MM.1S (cell line): ENCODE results near the gene UBE2J2.
A peak's percentile ranks its signal among the peaks of the same experiment; 100 is the strongest.

Experiments
- DNase-seq: peaks from one replicate; pipeline ENCODE4 v3.0.0-alpha.2; 2015
- H2AFZ ChIP-seq: fragments of 300-600 bp; sonication (generic); 2 replicates; pipeline ENCODE4 v1.6.0; 2016; ENCODE audit warnings: antibody characterized with exemption, low read length
- H3F3A ChIP-seq: fragments of 300-600 bp; sonication (generic); 2 replicates; pipeline ENCODE4 v1.6.1; 2016; ENCODE audit warnings: mild to moderate bottlenecking, antibody characterized with exemption, low read length, moderate library complexity, mixed read lengths; ENCODE audit not compliant: insufficient read depth
- H3K27ac ChIP-seq: fragments of 300-600 bp; sonication (generic); 2 replicates; pipeline ENCODE4 v1.5.1; 2016; ENCODE audit warnings: mild to moderate bottlenecking, low read length
- H3K27me3 ChIP-seq: fragments of 300-600 bp; sonication (generic); replicated peaks from 2 replicates; pipeline ENCODE4 v1.6.0; 2016; ENCODE audit warnings: low read length; ENCODE audit not compliant: insufficient read depth
- H3K36me3 ChIP-seq: fragments of 300-600 bp; sonication (generic); replicated peaks from 2 replicates; pipeline ENCODE4 v1.6.1; 2016; ENCODE audit warnings: mild to moderate bottlenecking, low read length, mixed read lengths; ENCODE audit not compliant: insufficient read depth
- H3K4me1 ChIP-seq: fragments of 300-600 bp; sonication (generic); 2 replicates; pipeline ENCODE4 v1.6.1; 2016; ENCODE audit warnings: low read length, mixed read lengths
- H3K4me2 ChIP-seq: fragments of 300-600 bp; sonication (generic); 2 replicates; pipeline ENCODE4 v1.6.0; 2016; ENCODE audit warnings: low read depth, low read length
- H3K4me3 ChIP-seq: fragments of 300-600 bp; sonication (generic); 2 replicates; pipeline ENCODE4 v1.5.1; 2016; ENCODE audit warnings: low read length, mixed read lengths
- H3K79me2 ChIP-seq: fragments of 300-600 bp; sonication (generic); 2 replicates; pipeline ENCODE4 v1.6.1; 2016; ENCODE audit warnings: mixed run types, low read length, mixed read lengths
- H3K9ac ChIP-seq: fragments of 300-600 bp; sonication (generic); 2 replicates; pipeline ENCODE4 v1.6.1; 2016; ENCODE audit warnings: low read length, mixed read lengths
- H3K9me2 ChIP-seq: fragments of 300-600 bp; sonication (generic); replicated peaks from 2 replicates; pipeline ENCODE4 v1.6.1; 2016; ENCODE audit warnings: mild to moderate bottlenecking, low read length, mixed read lengths; ENCODE audit not compliant: insufficient read depth
- H3K9me3 ChIP-seq: fragments of 300-600 bp; sonication (generic); replicated peaks from 2 replicates; pipeline ENCODE4 v1.6.1; 2016; ENCODE audit warnings: mild to moderate bottlenecking, low read length, mixed read lengths; ENCODE audit not compliant: insufficient read depth
- H4K20me1 ChIP-seq: fragments of 300-600 bp; sonication (generic); 2 replicates; pipeline ENCODE4 v1.6.1; 2016; ENCODE audit warnings: mild to moderate bottlenecking, low read length, moderate library complexity, mixed read lengths; ENCODE audit not compliant: insufficient read depth
- CTCF ChIP-seq: fragments of 300-600 bp; sonication (generic); IDR thresholded peaks from 2 replicates; pipeline ENCODE4 v1.5.1; 2016; ENCODE audit warnings: antibody characterized with exemption, low read length, mixed read lengths
- EZH2 ChIP-seq: fragments of 300-600 bp; sonication (generic); optimal IDR thresholded peaks from 2 replicates; pipeline ENCODE3; 2017; ENCODE audit warnings: low read depth, mild to moderate bottlenecking, antibody characterized with exemption, low read length, mixed read lengths
- EZH2phosphoT487 ChIP-seq: fragments of 300-600 bp; sonication (generic); IDR thresholded peaks from 2 replicates; pipeline ENCODE4 v1.6.1; 2018; ENCODE audit warnings: antibody characterized with exemption, low read length

The UBE2J2 gene

DNA sequence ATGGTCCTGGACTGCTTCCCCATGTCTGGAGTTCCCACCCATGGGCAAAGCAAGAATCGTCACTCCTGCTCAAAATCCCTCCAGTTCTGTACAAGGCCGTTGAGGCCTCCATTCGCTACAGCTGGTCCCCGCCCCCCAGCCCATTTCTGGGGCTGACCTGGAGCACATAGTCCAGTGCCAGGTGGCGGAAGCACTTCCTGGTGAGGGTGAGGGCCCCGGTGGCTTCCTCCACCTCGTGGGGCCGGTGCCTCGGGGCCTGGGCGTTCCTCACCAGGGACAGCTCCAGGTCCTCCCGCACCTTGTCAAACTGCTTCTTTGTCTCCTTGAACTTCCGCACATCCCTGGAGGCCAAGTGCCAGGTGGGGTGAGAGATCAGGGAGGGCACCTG is 26.7 kb upstream of the UBE2J2 start:
- Histone ChIP-seq H3K36me3 (no peaks in the 10 kb centered on the region), H2AFZ (no peak overlapping the region), H3K4me3 (no peak overlapping the region), H4K20me1 (no peaks in the 10 kb centered on the region), H3K4me1 (no peaks in the 10 kb centered on the region), H3K27me3 (no peaks in the 10 kb centered on the region), H3K9ac (no peak overlapping the region), H3K4me2 (no peak overlapping the region), H3K27ac (no peak overlapping the region), H3K9me2 (no peaks in the 10 kb centered on the region), H3K79me2 (peaks cover 5% of the 10 kb centered on the region), H3K9me3 (no peaks in the 10 kb centered on the region), H3F3A (no peaks in the 10 kb centered on the region)
- no peak for DNase-seq
- no peak for TF ChIP-seq CTCF
- TF ChIP-seq EZH2phosphoT487: no peak
- no peak for TF ChIP-seq EZH2

DNA sequence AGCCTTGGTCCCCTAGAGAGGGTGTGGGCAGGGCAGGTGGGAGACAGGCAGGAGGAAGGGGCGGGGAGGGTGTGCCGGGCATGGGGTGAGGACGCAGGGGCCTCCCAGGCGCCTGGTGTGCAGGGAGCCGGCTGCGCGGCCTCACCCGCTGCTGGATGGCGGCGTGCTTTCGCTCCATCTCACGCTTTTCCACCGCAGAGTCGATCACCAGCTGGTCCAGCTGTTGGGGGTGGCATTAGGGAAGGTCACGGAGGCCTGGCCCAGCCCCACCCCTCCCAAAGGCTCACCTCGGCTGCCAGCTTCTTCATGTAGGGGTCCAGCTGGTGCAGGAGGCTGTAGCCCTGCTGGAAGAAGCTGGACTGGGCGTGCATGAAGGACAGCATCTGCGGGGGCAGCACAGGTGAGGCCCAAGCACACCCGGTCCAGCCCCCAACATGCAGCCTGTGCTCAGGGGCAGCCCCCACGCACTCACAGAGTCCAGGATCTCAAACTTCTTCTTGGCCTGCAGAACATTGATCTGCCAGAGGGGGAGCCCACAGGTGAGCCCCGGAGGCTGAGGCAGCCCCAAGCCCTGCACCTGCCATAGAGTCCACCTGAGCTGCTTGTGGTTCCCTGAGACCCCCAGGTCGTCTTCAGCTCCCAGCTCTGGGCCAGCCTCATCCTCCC is 26.2 kb upstream of the UBE2J2 start:
- peak; percentile 23 for DNase-seq
- Histone ChIP-seq H3K4me1 (no peaks in the 10 kb centered on the region), H3K27ac (no peak overlapping the region), H3K9ac (no peak overlapping the region), H3K9me2 (no peaks in the 10 kb centered on the region), H3K79me2 (no peaks in the 10 kb centered on the region; the same call in 1 of the 2 replicates), H3K4me2 (no peak overlapping the region), H3K36me3 (no peaks in the 10 kb centered on the region), H2AFZ (no peak overlapping the region), H4K20me1 (no peaks in the 10 kb centered on the region), H3K4me3 (no peak overlapping the region), H3K27me3 (no peaks in the 10 kb centered on the region), H3K9me3 (no peaks in the 10 kb centered on the region), H3F3A (no peaks in the 10 kb centered on the region)
- no peak for TF ChIP-seq EZH2phosphoT487
- peak; percentile 40 for TF ChIP-seq CTCF
- no peak for TF ChIP-seq EZH2

GRCh38 chr1:1298861-1299685 is 25.4 kb upstream of the UBE2J2 start:
- Histone ChIP-seq H3K27ac (no peak overlapping the region), H3K9me2 (no peaks in the 10 kb centered on the region), H3K4me1 (no peaks in the 10 kb centered on the region), H3K4me2 (no peak overlapping the region), H3K4me3 (no peak overlapping the region), H3K9me3 (no peaks in the 10 kb centered on the region), H3K79me2 (no peaks in the 10 kb centered on the region), H4K20me1 (no peaks in the 10 kb centered on the region), H3K9ac (no peak overlapping the region), H3K36me3 (no peaks in the 10 kb centered on the region), H3K27me3 (no peaks in the 10 kb centered on the region), H2AFZ (no peak overlapping the region), H3F3A (no peaks in the 10 kb centered on the region)
- TF ChIP-seq EZH2: no peak
- no peak for TF ChIP-seq CTCF
- no peak for TF ChIP-seq EZH2phosphoT487
- no peak for DNase-seq
